ENCODE measurements around the gene MINDY3.
"Not testable (repeated sequence)": the region's sequence is repeated elsewhere in the genome, so short reads cannot be mapped to it uniquely, and the experiment has no call there.

Gene MINDY3

GRCh38 chr10:15780353-15781135, 79.8 kb downstream of the MINDY3 start:
- no peak for DNase-seq (ENCODE audit: low read depth)

GRCh38 chr10:15775513-15775912, 84.8 kb downstream of the MINDY3 start:
- no peak for DNase-seq (ENCODE audit: low read depth)

- not testable (repeated sequence) for DNase-seq (ENCODE audit: low read depth)
Measured at GRCh38 chr10:15774534-15774933, 85.8 kb downstream of the MINDY3 start.

- no peak for DNase-seq (ENCODE audit: low read depth)
Measured at GRCh38 chr10:15764892-15765454, 95.3 kb downstream of the MINDY3 start.

GRCh38 chr10:15763006-15763405, 97.3 kb downstream of the MINDY3 start:
- no peak for DNase-seq (ENCODE audit: low read depth)

GRCh38 chr10:15762239-15762638, 98.1 kb downstream of the MINDY3 start:
- not testable (repeated sequence) for DNase-seq (ENCODE audit: low read depth)

- DNase-seq (ENCODE audit: low read depth): not testable (repeated sequence)
Measured at GRCh38 chr10:15761224-15761623, 99.1 kb downstream of the MINDY3 start.

- no peak for DNase-seq (ENCODE audit: low read depth)
Measured at GRCh38 chr10:15760681-15761080, 99.6 kb downstream of the MINDY3 start.

- DNase-seq (ENCODE audit: low read depth): no peak
Measured at GRCh38 chr10:15759265-15759664, 101.0 kb downstream of the MINDY3 start.

- DNase-seq (ENCODE audit: low read depth): no peak
Measured at GRCh38 chr10:15758618-15759017, 101.7 kb downstream of the MINDY3 start.

GRCh38 chr10:15754937-15755336, 105.4 kb downstream of the MINDY3 start:
- DNase-seq (ENCODE audit: low read depth): no peak

GRCh38 chr10:15751046-15751445, 109.3 kb downstream of the MINDY3 start:
- DNase-seq (ENCODE audit: low read depth): no peak

GRCh38 chr10:15748126-15748525, 112.2 kb downstream of the MINDY3 start:
- DNase-seq (ENCODE audit: low read depth): no peak

- DNase-seq (ENCODE audit: low read depth): no peak
Measured at GRCh38 chr10:15747632-15748031, 112.7 kb downstream of the MINDY3 start.

GRCh38 chr10:15745751-15746150, 114.6 kb downstream of the MINDY3 start:
- DNase-seq (ENCODE audit: low read depth): no peak

- no peak for DNase-seq (ENCODE audit: low read depth)
Measured at GRCh38 chr10:15744217-15744865, 116.0 kb downstream of the MINDY3 start.

- DNase-seq (ENCODE audit: low read depth): no peak
Measured at GRCh38 chr10:15743443-15743842, 116.9 kb downstream of the MINDY3 start.

GRCh38 chr10:15742836-15743235, 117.5 kb downstream of the MINDY3 start:
- DNase-seq (ENCODE audit: low read depth): no peak

- no peak for DNase-seq (ENCODE audit: low read depth)
Measured at GRCh38 chr10:15742102-15742501, 118.2 kb downstream of the MINDY3 start.

- no peak for DNase-seq (ENCODE audit: low read depth)
Measured at GRCh38 chr10:15741581-15741980, 118.7 kb downstream of the MINDY3 start.

- no peak for DNase-seq (ENCODE audit: low read depth)
Measured at GRCh38 chr10:15740261-15740660, 120.0 kb downstream of the MINDY3 start.

- no peak for DNase-seq (ENCODE audit: low read depth)
Measured at GRCh38 chr10:15739254-15739970, 120.9 kb downstream of the MINDY3 start.
